GM12874 (cell line): ENCODE results near the gene PIP4K2C.

Source experiments
- TF ChIP-seq, protein P1 (sequence below): IDR thresholded peaks from 2 replicates; pipeline ENCODE4 v1.5.1; 2011; ENCODE audit warnings: low read depth, mild to moderate bottlenecking, control low read depth, low read length, moderate library complexity; ENCODE audit not compliant: insufficient read depth

The PIP4K2C gene

DNA sequence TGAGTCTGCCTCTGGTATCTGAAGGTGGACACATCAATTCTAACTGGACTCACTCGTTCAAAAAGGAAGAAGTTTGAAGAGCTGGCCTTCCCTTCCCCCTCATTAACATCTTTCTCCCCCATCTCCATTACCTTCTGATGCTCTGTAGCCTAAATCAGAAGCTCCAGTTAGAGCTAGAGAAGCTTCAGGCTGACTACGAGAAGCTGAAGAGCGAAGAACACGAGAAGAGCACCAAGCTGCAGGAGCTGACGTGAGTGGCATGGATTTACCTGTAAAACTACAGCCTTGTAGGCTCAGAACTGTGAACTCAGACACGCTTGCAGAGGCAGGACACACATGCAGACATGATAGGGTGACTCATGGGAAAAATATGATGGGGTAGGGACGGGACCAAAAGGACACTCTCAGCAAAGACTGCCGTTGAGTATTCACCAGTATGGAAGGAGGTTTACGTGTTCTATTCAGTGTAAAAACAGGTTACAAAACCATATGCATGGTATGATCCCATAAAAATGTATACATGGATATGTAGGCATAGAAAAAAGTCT, 14.3 kb upstream of the PIP4K2C start:
- TF ChIP-seq, protein P1, sequence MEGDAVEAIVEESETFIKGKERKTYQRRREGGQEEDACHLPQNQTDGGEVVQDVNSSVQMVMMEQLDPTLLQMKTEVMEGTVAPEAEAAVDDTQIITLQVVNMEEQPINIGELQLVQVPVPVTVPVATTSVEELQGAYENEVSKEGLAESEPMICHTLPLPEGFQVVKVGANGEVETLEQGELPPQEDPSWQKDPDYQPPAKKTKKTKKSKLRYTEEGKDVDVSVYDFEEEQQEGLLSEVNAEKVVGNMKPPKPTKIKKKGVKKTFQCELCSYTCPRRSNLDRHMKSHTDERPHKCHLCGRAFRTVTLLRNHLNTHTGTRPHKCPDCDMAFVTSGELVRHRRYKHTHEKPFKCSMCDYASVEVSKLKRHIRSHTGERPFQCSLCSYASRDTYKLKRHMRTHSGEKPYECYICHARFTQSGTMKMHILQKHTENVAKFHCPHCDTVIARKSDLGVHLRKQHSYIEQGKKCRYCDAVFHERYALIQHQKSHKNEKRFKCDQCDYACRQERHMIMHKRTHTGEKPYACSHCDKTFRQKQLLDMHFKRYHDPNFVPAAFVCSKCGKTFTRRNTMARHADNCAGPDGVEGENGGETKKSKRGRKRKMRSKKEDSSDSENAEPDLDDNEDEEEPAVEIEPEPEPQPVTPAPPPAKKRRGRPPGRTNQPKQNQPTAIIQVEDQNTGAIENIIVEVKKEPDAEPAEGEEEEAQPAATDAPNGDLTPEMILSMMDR: no peak

DNA sequence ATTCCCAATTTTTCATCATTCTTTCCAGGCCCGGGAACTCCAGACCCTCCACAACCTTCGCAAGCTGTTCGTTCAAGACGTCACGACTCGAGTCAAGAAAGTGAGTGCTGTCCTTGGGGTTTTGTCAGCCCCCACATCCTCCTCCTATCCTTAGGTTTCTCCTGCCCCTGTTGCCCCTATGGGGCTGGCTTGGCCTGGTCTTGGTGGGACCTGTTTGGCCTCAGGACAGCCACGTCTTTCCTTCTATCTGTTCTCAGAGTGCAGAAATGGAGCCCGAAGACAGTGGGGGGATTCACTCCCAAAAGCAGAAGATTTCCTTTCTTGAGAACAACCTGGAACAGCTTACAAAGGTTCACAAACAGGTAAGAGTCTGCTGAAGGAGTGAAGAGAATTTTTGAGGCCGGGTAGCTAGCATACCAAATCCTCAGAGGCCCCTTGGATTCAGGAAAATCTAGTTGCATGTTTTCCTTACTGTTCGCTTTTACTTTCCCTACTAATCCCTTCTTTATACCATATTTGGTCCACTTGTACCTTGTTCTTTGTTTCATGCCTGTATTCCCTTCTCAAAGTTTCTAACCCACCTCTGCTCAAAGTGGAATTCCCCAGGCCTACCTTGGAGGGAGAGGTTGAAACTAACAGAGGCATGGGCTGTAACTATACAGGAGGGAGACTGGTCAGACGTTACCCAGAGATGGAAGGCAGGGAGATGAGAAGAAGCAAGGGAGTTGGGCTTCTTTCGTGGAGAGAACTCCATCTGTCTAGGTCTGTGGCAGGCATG, 12.8 kb upstream of the PIP4K2C start:
- TF ChIP-seq, protein P1: no peak

GRCh38 chr12:57579011-57579410, 12.0 kb upstream of the PIP4K2C start:
- TF ChIP-seq, protein P1: no peak

DNA sequence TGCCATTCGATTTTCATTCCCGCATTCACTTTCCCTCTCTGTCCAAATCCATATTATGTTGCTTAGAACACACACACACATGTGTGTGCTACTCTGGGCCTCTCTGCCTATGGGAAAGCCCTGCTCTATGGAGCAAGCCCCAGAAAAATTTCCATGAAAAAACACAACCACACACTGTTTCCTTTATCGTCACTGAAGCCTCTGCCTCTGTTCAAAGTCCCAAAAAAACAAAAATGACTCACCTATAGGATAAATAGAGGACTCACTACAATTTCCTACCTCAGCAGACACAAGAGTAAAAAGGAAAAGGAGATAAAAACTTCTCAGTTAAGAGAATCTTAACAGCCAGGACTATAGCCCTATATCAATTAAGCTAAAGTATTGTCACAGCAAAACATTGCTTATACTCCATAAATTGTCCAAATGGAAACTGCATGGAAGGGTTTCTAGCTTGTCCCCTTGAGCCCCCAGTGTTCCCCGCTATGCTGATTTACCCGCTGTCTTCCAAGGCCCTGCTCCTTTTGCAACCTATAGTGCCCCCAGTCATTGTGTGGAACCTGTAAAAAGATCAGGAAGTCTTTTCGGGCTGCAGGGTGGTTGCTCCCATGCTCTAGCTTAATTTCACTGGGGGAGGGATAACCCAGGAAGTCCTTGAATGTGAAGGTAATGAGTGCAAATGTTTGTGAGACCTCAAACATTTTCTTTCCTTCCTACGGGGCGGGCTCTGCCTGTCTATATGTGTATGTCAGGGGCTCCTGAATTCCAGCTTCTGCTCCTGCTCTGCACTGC, 11.1 kb upstream of the PIP4K2C start:
- TF ChIP-seq, protein P1: no peak

DNA sequence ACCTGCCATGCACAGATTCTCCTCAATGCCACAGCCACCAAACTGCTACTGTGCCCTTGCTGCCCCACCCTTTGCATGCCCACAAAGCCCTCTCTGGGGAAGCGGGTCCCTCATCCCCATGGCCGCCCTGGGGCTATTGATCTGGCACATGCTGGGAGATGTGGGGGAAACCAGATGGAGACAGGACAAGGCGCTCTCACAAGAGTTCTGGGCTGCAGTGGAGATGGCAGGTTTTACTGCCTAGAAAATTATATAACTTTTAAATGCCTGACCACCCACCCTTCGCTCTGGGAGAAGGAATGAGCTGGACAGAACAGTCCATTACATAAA, 10.6 kb upstream of the PIP4K2C start:
- TF ChIP-seq, protein P1: no peak

DNA sequence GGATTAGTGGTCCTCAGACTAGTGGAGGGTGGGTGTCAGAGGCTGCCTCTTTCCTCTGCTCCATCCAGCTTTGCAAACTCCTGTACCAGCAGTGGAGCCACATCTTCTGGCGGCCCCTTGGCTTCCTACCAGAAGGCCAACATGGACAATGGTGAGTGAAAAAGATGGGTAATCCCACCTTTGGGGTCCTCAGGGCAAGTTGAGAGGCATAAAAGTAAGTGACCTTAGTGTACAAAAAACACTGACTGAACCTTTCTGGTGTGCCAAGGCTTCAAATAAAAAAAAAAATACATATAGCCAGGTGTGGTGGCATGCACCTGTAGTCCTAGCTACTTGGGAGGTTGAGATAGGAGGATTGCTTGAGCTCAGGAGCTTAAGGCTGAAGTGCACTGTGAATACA, 9.2 kb upstream of the PIP4K2C start:
- TF ChIP-seq, protein P1: no peak

- TF ChIP-seq, protein P1: no peak
These were observed 8.6 kb upstream of the PIP4K2C start for GRCh38 chr12:57582440-57582839.
